GM18951 (cell line): Measurements from ENCODE around the gene NOP56.
"Not testable (repeated sequence)": the region's sequence is repeated elsewhere in the genome, so short reads cannot be mapped to it uniquely, and the experiment has no call there.

Experiments
- POLR2A ChIP-seq: IDR thresholded peaks from 4 replicates; pipeline ENCODE4 v1.6.1; 2011; ENCODE audit warnings: mild to moderate bottlenecking; ENCODE audit not compliant: insufficient read length, insufficient read depth; ENCODE audit errors: extremely low read depth
- in situ Hi-C: fragments of 300-500 bp; cut with MboI; formaldehyde crosslinking; loops from one replicate; pipeline ENCODE4 v1.12.0; 2022; ENCODE audit warnings: low sequenced_read_pairs, mixed read lengths, inconsistent platforms; ENCODE audit not compliant: unreplicated experiment

The NOP56 gene

GRCh38 chr20:2695206-2695983 is 43.0 kb downstream of the NOP56 start:
- in situ Hi-C loops: no loop called here

GRCh38 chr20:2695984-2696525 is 43.6 kb downstream of the NOP56 start:
- in situ Hi-C loops: not testable (repeated sequence)

More at GRCh38 chr20:2695206-2695983, 43.0 kb downstream of the NOP56 start:
- TF ChIP-seq POLR2A: no peak

DNA sequence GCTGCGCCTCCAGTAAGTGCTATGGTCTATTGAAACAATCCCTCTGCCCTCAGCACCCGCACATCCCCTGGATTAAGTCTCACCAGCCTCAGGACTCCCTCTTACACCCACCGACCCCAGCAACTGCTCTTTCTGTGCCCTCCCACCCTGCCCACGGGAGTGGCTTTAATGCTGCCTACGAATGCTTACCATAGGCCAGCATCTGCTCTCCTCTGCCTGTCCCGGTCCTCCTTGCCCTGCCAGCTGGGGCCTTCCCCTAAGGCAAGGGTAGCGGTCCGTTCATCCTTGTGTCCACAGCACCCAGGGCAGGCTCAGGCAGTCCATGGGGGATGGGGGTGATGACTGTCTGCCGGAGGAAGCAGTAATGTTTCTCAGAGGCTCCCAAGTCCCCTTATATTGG is 44.2 kb downstream of the NOP56 start:
- TF ChIP-seq POLR2A: no peak
- in situ Hi-C loops: no loop called here

- in situ Hi-C loops: no loop called here
- TF ChIP-seq POLR2A: no peak
Observed at GRCh38 chr20:2697768-2698167, 45.3 kb downstream of the NOP56 start.

- in situ Hi-C loops: no loop called here
- TF ChIP-seq POLR2A: no peak
Observed at GRCh38 chr20:2698186-2698817, 45.9 kb downstream of the NOP56 start.

DNA sequence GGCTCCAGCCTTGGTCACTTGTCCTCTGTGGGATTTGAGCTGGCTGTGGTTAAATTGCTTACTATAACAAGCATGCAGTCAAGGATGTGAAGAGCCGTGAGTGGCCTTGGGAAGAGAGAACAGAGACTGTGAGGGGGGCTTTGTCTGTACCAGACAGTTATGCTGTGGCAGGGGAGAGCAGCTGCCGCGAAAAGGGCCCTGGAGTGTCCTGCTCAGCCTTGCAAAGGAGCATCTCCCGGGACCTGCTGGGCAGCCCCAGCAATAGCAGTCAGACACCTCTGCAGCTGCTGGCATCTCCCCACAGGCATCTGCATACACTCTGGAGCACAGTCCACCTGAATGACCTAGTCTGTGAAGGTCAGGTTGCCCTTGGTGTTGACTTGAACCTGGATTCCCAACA is 46.5 kb downstream of the NOP56 start:
- no peak for TF ChIP-seq POLR2A
- in situ Hi-C loops: no loop called here

GRCh38 chr20:2699775-2700413 is 47.5 kb downstream of the NOP56 start:
- in situ Hi-C loops: no loop called here
- TF ChIP-seq POLR2A: no peak

- TF ChIP-seq POLR2A: no peak
- in situ Hi-C loops: no loop called here
Observed at GRCh38 chr20:2700913-2701620, 48.6 kb downstream of the NOP56 start.

- no peak for TF ChIP-seq POLR2A
- in situ Hi-C loops: no loop called here
Observed at GRCh38 chr20:2701671-2702081, 49.2 kb downstream of the NOP56 start.

DNA sequence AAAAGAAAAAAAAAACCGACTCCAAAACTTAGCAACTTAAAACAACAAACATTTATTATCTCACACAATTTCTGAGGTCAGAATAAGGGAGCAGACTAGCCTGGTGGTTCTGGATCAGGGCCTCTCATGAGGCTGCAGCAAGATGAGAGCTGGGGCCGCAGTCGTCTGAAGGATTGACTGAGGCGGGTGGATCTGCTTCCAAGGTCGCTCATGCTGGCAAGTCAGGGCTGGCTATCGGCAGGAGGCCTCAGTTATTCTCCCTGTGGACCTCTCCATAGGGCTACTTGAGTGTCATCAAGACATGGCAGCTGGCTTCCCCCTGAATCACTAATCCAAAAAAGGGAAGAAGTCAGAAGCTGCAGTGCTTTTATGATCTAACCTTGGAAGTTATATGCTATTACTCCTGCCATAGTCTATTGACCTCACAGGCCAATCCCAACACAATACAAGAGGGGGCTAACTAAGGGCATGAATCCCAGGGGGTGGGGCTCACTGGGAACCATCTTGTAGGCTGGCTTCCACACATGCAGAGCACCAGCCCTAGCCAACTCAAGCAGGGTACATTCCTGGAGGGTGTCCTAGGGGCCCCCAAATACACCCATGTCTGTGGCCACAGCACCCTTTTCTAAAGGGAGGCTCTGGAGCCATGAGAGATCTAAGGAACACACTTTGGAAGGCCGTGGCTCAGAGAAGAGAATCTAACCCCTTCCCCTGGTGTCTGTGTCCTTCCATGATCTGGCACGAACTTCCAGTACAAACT is 51.5 kb downstream of the NOP56 start:
- no peak for TF ChIP-seq POLR2A
- in situ Hi-C loops: no loop called here

- in situ Hi-C loops: no loop called here
- no peak for TF ChIP-seq POLR2A
Observed at GRCh38 chr20:2705931-2706645, 53.7 kb downstream of the NOP56 start.

GRCh38 chr20:2706688-2707352 is 54.4 kb downstream of the NOP56 start:
- in situ Hi-C loops: no loop called here
- no peak for TF ChIP-seq POLR2A
